Measurements from ENCODE around the gene AGBL2.
"Not testable (repeated sequence)": the region's sequence is repeated elsewhere in the genome, so short reads cannot be mapped to it uniquely, and the experiment has no call there.

Gene AGBL2

GRCh38 chr11:47689480-47689879 lies 25.7 kb downstream of the AGBL2 start:
- no peak for DNase-seq

- no peak for DNase-seq
Measured at GRCh38 chr11:47688991-47689390, 26.2 kb downstream of the AGBL2 start.

- no peak for DNase-seq
Measured at GRCh38 chr11:47688111-47688510, 27.1 kb downstream of the AGBL2 start.

- DNase-seq = not testable (repeated sequence)
Measured at GRCh38 chr11:47686704-47687103, 28.5 kb downstream of the AGBL2 start.

GRCh38 chr11:47686151-47686550 lies 29.0 kb downstream of the AGBL2 start:
- DNase-seq = no peak

GRCh38 chr11:47675851-47676250 lies 39.3 kb downstream of the AGBL2 start:
- DNase-seq = no peak

- DNase-seq = no peak
Measured at GRCh38 chr11:47672283-47672730, 42.9 kb downstream of the AGBL2 start.

- no peak for DNase-seq
Measured at GRCh38 chr11:47669856-47670255, 45.3 kb downstream of the AGBL2 start.

GRCh38 chr11:47668665-47669064 lies 46.5 kb downstream of the AGBL2 start:
- DNase-seq = no peak

- DNase-seq = no peak
Measured at GRCh38 chr11:47667555-47667954, 47.6 kb downstream of the AGBL2 start.

GRCh38 chr11:47667135-47667534 lies 48.0 kb downstream of the AGBL2 start:
- no peak for DNase-seq

GRCh38 chr11:47664936-47665335 lies 50.2 kb downstream of the AGBL2 start:
- not testable (repeated sequence) for DNase-seq

- no peak for DNase-seq
Measured at GRCh38 chr11:47661245-47661644, 53.9 kb downstream of the AGBL2 start.

GRCh38 chr11:47659276-47659675 lies 55.9 kb downstream of the AGBL2 start:
- DNase-seq = no peak

GRCh38 chr11:47656260-47656885 lies 58.8 kb downstream of the AGBL2 start:
- no peak for DNase-seq

GRCh38 chr11:47651818-47652469 lies 63.2 kb downstream of the AGBL2 start:
- DNase-seq = no peak

- DNase-seq = no peak
Measured at GRCh38 chr11:47649276-47649675, 65.9 kb downstream of the AGBL2 start.

- DNase-seq = no peak
Measured at GRCh38 chr11:47646019-47646418, 69.2 kb downstream of the AGBL2 start.

GRCh38 chr11:47645500-47645899 lies 69.7 kb downstream of the AGBL2 start:
- no peak for DNase-seq

GRCh38 chr11:47642099-47642855 lies 72.9 kb downstream of the AGBL2 start, which contains the start of gene MTCH2:
Gene MTCH2 (minus strand): TSS chr11:47642559. CDS start chr11:47642465, 94 bp downstream.
- DNase-seq = peak; percentile 91

GRCh38 chr11:47641600-47642098 lies 73.5 kb downstream of the AGBL2 start:
- DNase-seq = no peak

GRCh38 chr11:47640506-47640905 lies 74.7 kb downstream of the AGBL2 start:
- DNase-seq = not testable (repeated sequence)

GRCh38 chr11:47636331-47636730 lies 78.8 kb downstream of the AGBL2 start:
- DNase-seq = not testable (repeated sequence)

- DNase-seq = no peak
Measured at GRCh38 chr11:47631473-47631872, 83.7 kb downstream of the AGBL2 start.
